ENCODE results near the gene DCANP1. TPM values are rescaled to one million over a fixed set of nuclear protein-coding genes. Genes with fewer than 3 reads are reported as not detected.

Gene DCANP1
- total and polyA plus RNA-seq, 2 of the 13 experiments (the other 11 are each of a cell fraction or from before 2014, with no cell fraction given) = not detected

DNA sequence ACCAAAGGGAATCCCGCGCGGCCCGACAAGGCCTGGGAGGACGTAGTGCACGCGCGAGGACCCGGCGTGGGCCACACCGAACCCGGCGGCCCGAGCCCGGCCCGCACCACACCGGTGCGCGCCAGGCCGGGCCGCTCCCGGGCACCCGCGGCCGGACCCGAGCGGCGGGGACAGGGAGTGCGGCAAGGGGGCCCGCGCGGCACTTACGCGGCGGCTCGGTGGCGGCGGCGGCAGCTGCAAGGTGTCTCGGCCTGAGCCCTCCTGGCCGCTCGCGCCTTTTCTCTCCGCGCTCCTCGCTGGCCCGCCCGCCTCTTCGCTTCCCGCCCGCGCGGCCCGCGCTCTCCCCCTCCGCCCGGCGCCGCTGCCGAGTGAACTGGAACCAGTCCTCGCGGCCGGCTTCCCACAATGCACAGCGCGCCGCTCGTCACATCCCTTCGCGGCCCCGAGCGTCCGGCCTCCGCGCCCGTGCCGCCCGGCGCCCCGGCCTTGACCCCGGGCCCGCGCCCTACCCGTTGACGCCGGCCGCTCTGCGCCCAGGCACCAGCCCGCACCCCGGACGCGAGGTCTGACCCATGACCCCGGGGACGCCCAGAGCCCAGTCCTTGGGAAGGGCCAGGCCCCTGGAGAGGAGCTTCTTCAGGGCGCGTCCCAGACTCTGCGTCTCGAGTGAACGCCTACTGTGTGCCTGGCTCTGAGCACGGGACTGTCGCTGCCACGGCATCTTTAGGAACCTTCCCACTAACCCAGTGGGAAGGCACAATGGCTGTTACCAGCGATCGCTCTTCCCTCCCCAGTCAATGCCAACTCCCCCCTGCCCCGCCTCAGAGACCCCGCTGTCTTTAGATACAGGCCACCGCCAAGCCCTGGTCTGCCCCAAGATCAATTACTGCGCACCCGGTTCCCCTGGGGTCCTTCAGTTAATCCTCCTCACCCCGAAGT lies 48.0 kb downstream of the DCANP1 start, which contains the start of gene MACROH2A1 (continued):
- TF ChIP-seq KMT2B (CRISPR knock-in tag; IDR thresholded peaks at IDR 0.05) (peak; percentile 63; the same call in 1 of the 2 replicates), ZNF547 (CRISPR knock-in tag; IDR thresholded peaks at IDR 0.05) (peak; percentile 67; the same call in 1 of the 2 replicates), ZSCAN31 (CRISPR knock-in tag; IDR thresholded peaks at IDR 0.05; ENCODE audit: low read depth) (peak; percentile 63), ZNF331 (CRISPR knock-in tag; IDR thresholded peaks at IDR 0.05) (peak; percentile 68; the same call in 1 of the 2 replicates), BRD4 (CRISPR knock-in tag; IDR thresholded peaks at IDR 0.05) (peak; percentile 30; the same call in 1 of the 2 replicates), NONO (IDR thresholded peaks at IDR 0.05) (no peak), NONO (CRISPR knock-in tag; conservative IDR thresholded peaks at IDR 0.05) (0 out of 2 replicates have a peak, but pooled peaks have one; percentile 31), ZBTB38 (CRISPR knock-in tag; IDR thresholded peaks at IDR 0.05) (peak; percentile 88; the same call in 1 of the 2 replicates), ASH2L (IDR thresholded peaks at IDR 0.05; ENCODE audit: insufficient read length, low read depth, low read length) (peak; percentile 56), KDM2A (CRISPR knock-in tag; IDR thresholded peaks at IDR 0.05; ENCODE audit: borderline replicate concordance, low read depth) (peak; percentile 77), SKI (IDR thresholded peaks at IDR 0.05; ENCODE audit: partially characterized antibody) (peak; percentile 87), XRCC5 (optimal IDR thresholded peaks at IDR 0.05; ENCODE audit: low read length) (peak; percentile 36), ZNF567 (CRISPR knock-in tag; IDR thresholded peaks at IDR 0.05; ENCODE audit: borderline replicate concordance) (0 out of 2 replicates have a peak, but pooled peaks have one; percentile 35), ELF3 (CRISPR knock-in tag; IDR thresholded peaks at IDR 0.05) (peak; percentile 67; the same call in 1 of the 2 replicates), MED13 (CRISPR knock-in tag; IDR thresholded peaks at IDR 0.05) (peak; percentile 44; the same call in 1 of the 2 replicates), ZMYM2 (CRISPR knock-in tag; IDR thresholded peaks at IDR 0.05) (no peak), CREB1 (IDR thresholded peaks at IDR 0.05) (peak; percentile 25; the same call in 1 of the 2 replicates), CREB1 (CRISPR knock-in tag; IDR thresholded peaks at IDR 0.05) (no peak), RELA (CRISPR knock-in tag; IDR thresholded peaks at IDR 0.05) (0 out of 2 replicates have a peak, but pooled peaks have one; percentile 32), HOXA3 (CRISPR knock-in tag; IDR thresholded peaks at IDR 0.05) (peak; percentile 95)
- TF ChIP-seq, protein P1, sequence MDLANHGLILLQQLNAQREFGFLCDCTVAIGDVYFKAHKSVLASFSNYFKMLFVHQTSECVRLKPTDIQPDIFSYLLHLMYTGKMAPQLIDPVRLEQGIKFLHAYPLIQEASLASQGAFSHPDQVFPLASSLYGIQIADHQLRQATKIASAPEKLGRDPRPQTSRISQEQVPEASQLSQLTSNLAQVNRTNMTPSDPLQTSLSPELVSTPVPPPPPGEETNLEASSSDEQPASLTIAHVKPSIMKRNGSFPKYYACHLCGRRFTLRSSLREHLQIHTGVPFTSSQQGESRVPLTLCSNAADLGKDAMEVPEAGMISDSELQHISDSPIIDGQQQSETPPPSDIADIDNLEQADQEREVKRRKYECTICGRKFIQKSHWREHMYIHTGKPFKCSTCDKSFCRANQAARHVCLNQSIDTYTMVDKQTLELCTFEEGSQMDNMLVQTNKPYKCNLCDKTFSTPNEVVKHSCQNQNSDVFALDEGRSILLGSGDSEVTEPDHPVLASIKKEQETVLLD (CRISPR knock-in tag; IDR thresholded peaks at IDR 0.05; ENCODE audit: low read depth) = peak; percentile 98
- TF ChIP-seq, protein P2, sequence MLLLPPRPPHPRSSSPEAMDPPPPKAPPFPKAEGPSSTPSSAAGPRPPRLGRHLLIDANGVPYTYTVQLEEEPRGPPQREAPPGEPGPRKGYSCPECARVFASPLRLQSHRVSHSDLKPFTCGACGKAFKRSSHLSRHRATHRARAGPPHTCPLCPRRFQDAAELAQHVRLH (CRISPR knock-in tag; IDR thresholded peaks at IDR 0.05; ENCODE audit: borderline replicate concordance, low read depth) = peak; percentile 31; the same call in 1 of the 2 replicates
- TF ChIP-seq, protein P3, sequence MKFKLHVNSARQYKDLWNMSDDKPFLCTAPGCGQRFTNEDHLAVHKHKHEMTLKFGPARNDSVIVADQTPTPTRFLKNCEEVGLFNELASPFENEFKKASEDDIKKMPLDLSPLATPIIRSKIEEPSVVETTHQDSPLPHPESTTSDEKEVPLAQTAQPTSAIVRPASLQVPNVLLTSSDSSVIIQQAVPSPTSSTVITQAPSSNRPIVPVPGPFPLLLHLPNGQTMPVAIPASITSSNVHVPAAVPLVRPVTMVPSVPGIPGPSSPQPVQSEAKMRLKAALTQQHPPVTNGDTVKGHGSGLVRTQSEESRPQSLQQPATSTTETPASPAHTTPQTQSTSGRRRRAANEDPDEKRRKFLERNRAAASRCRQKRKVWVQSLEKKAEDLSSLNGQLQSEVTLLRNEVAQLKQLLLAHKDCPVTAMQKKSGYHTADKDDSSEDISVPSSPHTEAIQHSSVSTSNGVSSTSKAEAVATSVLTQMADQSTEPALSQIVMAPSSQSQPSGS (CRISPR knock-in tag; IDR thresholded peaks at IDR 0.05) = peak; percentile 36; the same call in 1 of the 2 replicates
- TF ChIP-seq, protein P4, sequence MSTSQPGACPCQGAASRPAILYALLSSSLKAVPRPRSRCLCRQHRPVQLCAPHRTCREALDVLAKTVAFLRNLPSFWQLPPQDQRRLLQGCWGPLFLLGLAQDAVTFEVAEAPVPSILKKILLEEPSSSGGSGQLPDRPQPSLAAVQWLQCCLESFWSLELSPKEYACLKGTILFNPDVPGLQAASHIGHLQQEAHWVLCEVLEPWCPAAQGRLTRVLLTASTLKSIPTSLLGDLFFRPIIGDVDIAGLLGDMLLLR (CRISPR knock-in tag; IDR thresholded peaks at IDR 0.05) = peak; percentile 62; the same call in 1 of the 2 replicates
- TF ChIP-seq, protein P5, sequence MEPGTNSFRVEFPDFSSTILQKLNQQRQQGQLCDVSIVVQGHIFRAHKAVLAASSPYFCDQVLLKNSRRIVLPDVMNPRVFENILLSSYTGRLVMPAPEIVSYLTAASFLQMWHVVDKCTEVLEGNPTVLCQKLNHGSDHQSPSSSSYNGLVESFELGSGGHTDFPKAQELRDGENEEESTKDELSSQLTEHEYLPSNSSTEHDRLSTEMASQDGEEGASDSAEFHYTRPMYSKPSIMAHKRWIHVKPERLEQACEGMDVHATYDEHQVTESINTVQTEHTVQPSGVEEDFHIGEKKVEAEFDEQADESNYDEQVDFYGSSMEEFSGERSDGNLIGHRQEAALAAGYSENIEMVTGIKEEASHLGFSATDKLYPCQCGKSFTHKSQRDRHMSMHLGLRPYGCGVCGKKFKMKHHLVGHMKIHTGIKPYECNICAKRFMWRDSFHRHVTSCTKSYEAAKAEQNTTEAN (CRISPR knock-in tag; conservative IDR thresholded peaks at IDR 0.05) = peak; percentile 32; the same call in 1 of the 2 replicates

Data from HepG2 (cell line).